Transverse colon (tissue), 4 donors: ENCODE measurements around the gene C11orf42.

Source experiments
- CTCF ChIP-seq, 5 experiments: fragments of 200-600 bp in 3 of 5; fragments of 450-650 bp in 2 of 5; sonication (generic) in 3 of 5; IDR thresholded peaks; 1 replicate in 2 of 5; 2 replicates in 3 of 5; pipeline ENCODE4 v1.5.1; 2016 to 2017; ENCODE audit warnings: antibody characterized with exemption in 5 of 5, inconsistent platforms in 3 of 5, mild to moderate bottlenecking in 2 of 5, moderate library complexity in 1 of 5
- EP300 ChIP-seq: sonication (generic); formaldehyde crosslinking; IDR thresholded peaks from one replicate; pipeline ENCODE4 v1.6.1; 2017; ENCODE audit warnings: antibody characterized with exemption, low read depth
- POLR2A ChIP-seq: fragments of 450-650 bp; IDR thresholded peaks from one replicate; pipeline ENCODE4 v1.6.1; 2016; ENCODE audit warnings: antibody characterized with exemption, mild to moderate bottlenecking, moderate library complexity
- POLR2AphosphoS5 ChIP-seq, 3 donors: sonication (generic); formaldehyde crosslinking; IDR thresholded peaks; one replicate each; pipeline ENCODE4 v1.6.1; 2016; ENCODE audit warnings: antibody characterized with exemption in 3 of 3

GRCh38 chr11:6225024-6225423, 19.7 kb downstream of the C11orf42 start:
- no peak for TF ChIP-seq CTCF (IDR thresholded peaks at IDR 0.05)
- no peak for TF ChIP-seq POLR2A
- no peak for TF ChIP-seq POLR2AphosphoS5 (IDR thresholded peaks at IDR 0.05)
- no peak for TF ChIP-seq EP300
